Gastroesophageal sphincter (tissue), 4 donors: ENCODE data around the gene TMEM255B. TPM values are rescaled to one million over a fixed set of nuclear protein-coding genes. Genes with fewer than 3 reads are reported as not detected.

Source experiments
- ATAC-seq: fragments of 150-250 bp; one replicate; pipeline ENCODE4 v1.9.1; 2016; ENCODE audit warnings: mild to moderate bottlenecking, moderate library complexity
- H3K27ac ChIP-seq, 4 donors: fragments of 200-600 bp; sonication (generic) in 3 of 4; 1 replicate in 3 of 4; 2 replicates in 1 of 4; pipeline ENCODE4 v1.5.1; 2016 to 2019
- H3K27me3 ChIP-seq: fragments of 200-600 bp; sonication (generic); one replicate; pipeline ENCODE4 v1.5.1; 2019
- H3K36me3 ChIP-seq, 2 donors: fragments of 200-600 bp; sonication (generic); one replicate each; pipeline ENCODE4 v1.5.1; 2019; ENCODE audit warnings: control low read depth in 1 of 2
- H3K4me1 ChIP-seq, 3 donors: fragments of 200-600 bp; sonication (generic); 1 replicate in 2 of 3; 2 replicates in 1 of 3; pipeline ENCODE4 v1.5.1; 2016 to 2019; ENCODE audit warnings: control low read depth in 2 of 3
- H3K4me3 ChIP-seq, 2 donors: fragments of 200-600 bp; sonication (generic); one replicate each; pipeline ENCODE4 v1.5.1; 2019; ENCODE audit warnings: mild to moderate bottlenecking in 1 of 2, moderate library complexity in 1 of 2
- H3K9me3 ChIP-seq, 3 donors: fragments of 200-600 bp; sonication (generic); one replicate each; pipeline ENCODE4 v1.5.1; 2017 to 2019; ENCODE audit warnings: control low read depth in 2 of 3
- CTCF ChIP-seq, 4 experiments: fragments of 200-600 bp in 2 of 4; fragments of 450-650 bp in 2 of 4; sonication (generic) in 1 of 4; IDR thresholded peaks; one replicate each; pipeline ENCODE4 v1.5.1; 2017 to 2019; ENCODE audit warnings: antibody characterized with exemption in 4 of 4, mild to moderate bottlenecking in 2 of 4, moderate library complexity in 2 of 4
- EP300 ChIP-seq: sonication (generic); formaldehyde crosslinking; IDR thresholded peaks from one replicate; pipeline ENCODE4 v1.6.1; 2017; ENCODE audit warnings: antibody characterized with exemption, mild to moderate bottlenecking
- POLR2A ChIP-seq, 2 donors: fragments of 450-650 bp; IDR thresholded peaks; one replicate each; pipeline ENCODE4 v1.6.1; 2017; ENCODE audit warnings: antibody characterized with exemption in 2 of 2, mild to moderate bottlenecking in 2 of 2, moderate library complexity in 1 of 2
- POLR2AphosphoS5 ChIP-seq: sonication (generic); formaldehyde crosslinking; IDR thresholded peaks from one replicate; pipeline ENCODE4 v1.6.1; 2017; ENCODE audit warnings: antibody characterized with exemption
- WGBS, 2 donors: methylation state at CpG; one replicate each; pipeline ENCODE4 v1.1.5; 2018; ENCODE audit warnings: low coverage in 1 of 2; 5-methylcytosine and 5-hydroxymethylcytosine counted together
- total RNA-seq, 4 donors: library from RNA; depleted of rRNA; stranded (reverse); fragments of >200 nt; gene quantifications; one replicate each; pipeline ENCODE4 v1.1.0, GENCODE V29; 2016

The TMEM255B gene
- total RNA-seq, 4 donors from 2014 or later, result 4.9 to 13.2 (median 7.8) TPM

- ATAC-seq, result no peak
- Histone ChIP-seq H3K27ac (peak overlapping the region in 1 of 4 donors; percentile 32), H3K4me1 (peaks cover 3 to 30% (median 15%) of the 10 kb centered on the region in 3 donors), H3K9me3 (peaks cover 0 to 9% (median 0%) of the 10 kb centered on the region in 3 donors), H3K4me3 (no peak overlapping the region), H3K27me3 (no peaks in the 10 kb centered on the region), H3K36me3 (no peaks in the 10 kb centered on the region)
- WGBS, 2 donors, result 89 to 100% methylated on average over 6 to 10 of the region's 30 CpGs
- TF ChIP-seq EP300 (no peak), POLR2AphosphoS5 (no peak), POLR2A (IDR thresholded peaks at IDR 0.05) (no peak), CTCF (IDR thresholded peaks at IDR 0.05) (no peak)
Observed at GRCh38 chr13:113813070-113813748, 54.2 kb downstream of the TMEM255B start.

- H3K4me1 ChIP-seq, result peaks cover 3 to 37% (median 15%) of the 10 kb centered on the region in 3 donors
- H3K9me3 ChIP-seq, result peaks cover 0 to 2% (median 0%) of the 10 kb centered on the region in 3 donors
- no peak for ATAC-seq
- no peaks in the 10 kb centered on the region for H3K27me3 ChIP-seq
- H3K27ac ChIP-seq, result peak overlapping the region in 1 of 4 donors; percentile 32
- WGBS, 2 donors, result 74% methylated on average over 6 of the region's 28 CpGs; no CpG with 5 or more reads in 1 of the 2 donors
- no peaks in the 10 kb centered on the region for H3K36me3 ChIP-seq
- no peak overlapping the region for H3K4me3 ChIP-seq
- no peak for TF ChIP-seq CTCF (IDR thresholded peaks at IDR 0.05)
- TF ChIP-seq POLR2A (IDR thresholded peaks at IDR 0.05), result no peak
- TF ChIP-seq EP300, result no peak
- no peak for TF ChIP-seq POLR2AphosphoS5
Observed at GRCh38 chr13:113813749-113814434, 54.9 kb downstream of the TMEM255B start.

- H3K4me1 ChIP-seq, result peaks cover 3 to 43% (median 18%) of the 10 kb centered on the region in 3 donors
- no peak for TF ChIP-seq POLR2AphosphoS5
- no peak for TF ChIP-seq EP300
- TF ChIP-seq POLR2A (IDR thresholded peaks at IDR 0.05), result no peak
- TF ChIP-seq CTCF (IDR thresholded peaks at IDR 0.05), result no peak
- WGBS, 2 donors, result 33% methylated on average over 1 of the region's 11 CpGs; no CpG with 5 or more reads in 1 of the 2 donors
- no peak overlapping the region for H3K27ac ChIP-seq
- H3K36me3 ChIP-seq, result no peaks in the 10 kb centered on the region
- ATAC-seq, result no peak
- no peaks in the 10 kb centered on the region for H3K9me3 ChIP-seq
- H3K4me3 ChIP-seq, result no peak overlapping the region
- no peaks in the 10 kb centered on the region for H3K27me3 ChIP-seq
Observed at GRCh38 chr13:113814435-113814821, 55.4 kb downstream of the TMEM255B start.

- ATAC-seq, result no peak
- no peak for TF ChIP-seq POLR2A (IDR thresholded peaks at IDR 0.05)
- Histone ChIP-seq H3K9me3 (no peaks in the 10 kb centered on the region), H3K36me3 (no peaks in the 10 kb centered on the region), H3K27ac (peak overlapping the region in 2 of 4 donors; percentile 90), H3K27me3 (no peaks in the 10 kb centered on the region), H3K4me1 (peaks cover 3 to 52% (median 26%) of the 10 kb centered on the region in 3 donors), H3K4me3 (peak overlapping the region in 1 of 2 donors; percentile 19)
- 65 to 72% methylated on average over 19 to 30 of the region's 42 CpGs for WGBS, 2 donors
Observed at GRCh38 chr13:113815151-113816058, 56.4 kb downstream of the TMEM255B start.
